WTC11 (cell line): ENCODE results near the gene C11orf54. TPM values are rescaled to one million over a fixed set of nuclear protein-coding genes. Genes with fewer than 3 reads are reported as not detected.
A peak's percentile ranks its signal among the peaks of the same experiment; 100 is the strongest.

ENCODE experiments used
- ATAC-seq: fragments of 200-7000 bp; cut with Tn5 transposase; 2 replicates; pipeline ENCODE4 v1.10.0; 2021; ENCODE audit warnings: mild to moderate bottlenecking, moderate library complexity
- CTCF ChIA-PET: fragments of 300-600 bp; sonication (Branson Sonifier 250); formaldehyde crosslinking; loops from one replicate; lab custom pipeline; 2021; ENCODE audit warnings: antibody characterized with exemption; lab: Charles Lee
- POLR2A ChIA-PET: fragments of 350-600 bp; sonication (Branson Sonifier 250); formaldehyde crosslinking; loops from one replicate; lab custom pipeline; 2021; ENCODE audit warnings: antibody characterized with exemption; lab: Charles Lee
- DNase-seq: peaks from one replicate; pipeline ENCODE4 v3.0.0; 2021; ENCODE audit warnings: low spot score
- H3K27ac Mint-ChIP-seq: 2 replicates; pipeline ENCODE4 v1.8.0; 2021; ENCODE audit warnings: mixed read lengths
- H3K27me3 Mint-ChIP-seq: 2 replicates; pipeline ENCODE4 v1.8.0; 2021; ENCODE audit warnings: low read depth, mild to moderate bottlenecking, moderate library complexity, mixed read lengths
- H3K36me3 Mint-ChIP-seq: 2 replicates; pipeline ENCODE4 v1.8.0; 2021; ENCODE audit warnings: mixed read lengths
- H3K4me1 Mint-ChIP-seq: 2 replicates; pipeline ENCODE4 v1.8.0; 2022; ENCODE audit warnings: mixed read lengths
- H3K4me3 Mint-ChIP-seq: 2 replicates; pipeline ENCODE4 v1.8.0; 2021; ENCODE audit warnings: mild to moderate bottlenecking, moderate library complexity, mixed read lengths
- H3K9me3 Mint-ChIP-seq: 2 replicates; pipeline ENCODE4 v1.8.0; 2021; ENCODE audit warnings: mixed read lengths
- CREM ChIP-seq: sonication (generic); formaldehyde crosslinking; IDR thresholded peaks from 2 replicates; pipeline ENCODE4 v1.8.1; 2022; ENCODE audit warnings: mild to moderate bottlenecking, missing genetic modification reagents, moderate library complexity
- E2F1 ChIP-seq: sonication (generic); formaldehyde crosslinking; IDR thresholded peaks from 2 replicates; pipeline ENCODE4 v1.8.0; 2022; ENCODE audit warnings: mild to moderate bottlenecking, missing genetic modification reagents
- E2F4 ChIP-seq: sonication (generic); formaldehyde crosslinking; IDR thresholded peaks from 2 replicates; pipeline ENCODE4 v1.8.1; 2022; ENCODE audit warnings: low read depth, mild to moderate bottlenecking, moderate library complexity, missing genetic modification reagents, borderline replicate concordance
- EMX1 ChIP-seq: fragments of 250-450 bp; sonication (Bioruptor Pico); IDR thresholded peaks from 2 replicates; pipeline ENCODE4 v1.8.0; 2021; ENCODE audit warnings: mild to moderate bottlenecking
- FOXJ3 ChIP-seq: sonication (generic); formaldehyde crosslinking; IDR thresholded peaks from 2 replicates; pipeline ENCODE4 v1.9.0; 2021; ENCODE audit warnings: missing genetic modification reagents, mild to moderate bottlenecking, borderline replicate concordance
- FOXP1 ChIP-seq: sonication (generic); formaldehyde crosslinking; IDR thresholded peaks from 2 replicates; pipeline ENCODE4 v1.8.0; 2022; ENCODE audit warnings: missing genetic modification reagents, mild to moderate bottlenecking, moderate library complexity, borderline replicate concordance
- KAT7 ChIP-seq: sonication (generic); formaldehyde crosslinking; IDR thresholded peaks from 2 replicates; pipeline ENCODE4 v1.8.1; 2023; ENCODE audit warnings: missing genetic modification reagents, mild to moderate bottlenecking, borderline replicate concordance
- MLX ChIP-seq: sonication (generic); formaldehyde crosslinking; IDR thresholded peaks from 2 replicates; pipeline ENCODE4 v1.8.1; 2023; ENCODE audit warnings: mild to moderate bottlenecking, missing genetic modification reagents, moderate library complexity
- NFE2L1 ChIP-seq: sonication (generic); formaldehyde crosslinking; IDR thresholded peaks from 2 replicates; pipeline ENCODE4 v1.8.1; 2023; ENCODE audit warnings: missing genetic modification reagents
- NFYB ChIP-seq: sonication (generic); formaldehyde crosslinking; conservative IDR thresholded peaks from 2 replicates; pipeline ENCODE4 v1.8.0; 2022; ENCODE audit warnings: low read depth, missing genetic modification reagents
- NR3C1 ChIP-seq: sonication (generic); formaldehyde crosslinking; conservative IDR thresholded peaks from 2 replicates; pipeline ENCODE4 v1.8.1; 2023; ENCODE audit warnings: low read depth, mild to moderate bottlenecking, missing genetic modification reagents
- RELA ChIP-seq: sonication (generic); formaldehyde crosslinking; IDR thresholded peaks from 2 replicates; pipeline ENCODE4 v1.8.1; 2022; ENCODE audit warnings: missing genetic modification reagents, mild to moderate bottlenecking, borderline replicate concordance
- RORB ChIP-seq: fragments of 250-450 bp; sonication (Bioruptor Pico); IDR thresholded peaks from 2 replicates; pipeline ENCODE4 v1.9.0; 2021; ENCODE audit warnings: mild to moderate bottlenecking
- SMAD3 ChIP-seq: sonication (generic); formaldehyde crosslinking; IDR thresholded peaks from 2 replicates; pipeline ENCODE4 v1.8.0; 2022; ENCODE audit warnings: missing genetic modification reagents, mild to moderate bottlenecking, borderline replicate concordance
- SP1 ChIP-seq: sonication (generic); formaldehyde crosslinking; conservative IDR thresholded peaks from 2 replicates; pipeline ENCODE4 v1.8.1; 2022; ENCODE audit warnings: missing genetic modification reagents
- TCF7 ChIP-seq: sonication (generic); formaldehyde crosslinking; IDR thresholded peaks from 2 replicates; pipeline ENCODE4 v1.8.0; 2022; ENCODE audit warnings: mild to moderate bottlenecking, low read depth, missing genetic modification reagents, moderate library complexity
- TEAD4 ChIP-seq: sonication (generic); formaldehyde crosslinking; IDR thresholded peaks from 2 replicates; pipeline ENCODE4 v1.8.0; 2022; ENCODE audit warnings: mild to moderate bottlenecking, missing genetic modification reagents
- TP53 ChIP-seq: sonication (generic); formaldehyde crosslinking; IDR thresholded peaks from 2 replicates; pipeline ENCODE4 v1.8.1; 2023; ENCODE audit warnings: mild to moderate bottlenecking, missing genetic modification reagents
- ZNF138 ChIP-seq: sonication (generic); formaldehyde crosslinking; conservative IDR thresholded peaks from 2 replicates; pipeline ENCODE4 v1.8.1; 2022; ENCODE audit warnings: mild to moderate bottlenecking, moderate library complexity, missing genetic modification reagents
- ZNF263 ChIP-seq: sonication (generic); formaldehyde crosslinking; IDR thresholded peaks from 2 replicates; pipeline ENCODE4 v1.8.1; 2022; ENCODE audit warnings: low read depth, mild to moderate bottlenecking, moderate library complexity, missing genetic modification reagents
- ZNF416 ChIP-seq: fragments of 250-450 bp; sonication (Bioruptor Pico); IDR thresholded peaks from 2 replicates; pipeline ENCODE4 v1.9.0; 2021; ENCODE audit warnings: mild to moderate bottlenecking, inconsistent platforms
- ZNF425 ChIP-seq: fragments of 250-450 bp; sonication (Bioruptor Pico); conservative IDR thresholded peaks from 2 replicates; pipeline ENCODE4 v1.9.0; 2021; ENCODE audit warnings: mild to moderate bottlenecking
- ZNF671 ChIP-seq: fragments of 250-450 bp; sonication (Bioruptor Pico); IDR thresholded peaks from 2 replicates; pipeline ENCODE4 v1.8.0; 2021; ENCODE audit warnings: mild to moderate bottlenecking
- total RNA-seq: library from RNA; stranded (reverse); gene quantifications from 3 replicates; pipeline ENCODE4 v1.2.3, GENCODE V29; 2021
- TF ChIP-seq, protein P1 (sequence below): sonication (generic); formaldehyde crosslinking; IDR thresholded peaks from 2 replicates; pipeline ENCODE4 v1.8.1; 2023; ENCODE audit warnings: mild to moderate bottlenecking, missing genetic modification reagents

The C11orf54 gene
- total RNA-seq, 1 experiment from 2014 or later: 25.4 TPM

DNA sequence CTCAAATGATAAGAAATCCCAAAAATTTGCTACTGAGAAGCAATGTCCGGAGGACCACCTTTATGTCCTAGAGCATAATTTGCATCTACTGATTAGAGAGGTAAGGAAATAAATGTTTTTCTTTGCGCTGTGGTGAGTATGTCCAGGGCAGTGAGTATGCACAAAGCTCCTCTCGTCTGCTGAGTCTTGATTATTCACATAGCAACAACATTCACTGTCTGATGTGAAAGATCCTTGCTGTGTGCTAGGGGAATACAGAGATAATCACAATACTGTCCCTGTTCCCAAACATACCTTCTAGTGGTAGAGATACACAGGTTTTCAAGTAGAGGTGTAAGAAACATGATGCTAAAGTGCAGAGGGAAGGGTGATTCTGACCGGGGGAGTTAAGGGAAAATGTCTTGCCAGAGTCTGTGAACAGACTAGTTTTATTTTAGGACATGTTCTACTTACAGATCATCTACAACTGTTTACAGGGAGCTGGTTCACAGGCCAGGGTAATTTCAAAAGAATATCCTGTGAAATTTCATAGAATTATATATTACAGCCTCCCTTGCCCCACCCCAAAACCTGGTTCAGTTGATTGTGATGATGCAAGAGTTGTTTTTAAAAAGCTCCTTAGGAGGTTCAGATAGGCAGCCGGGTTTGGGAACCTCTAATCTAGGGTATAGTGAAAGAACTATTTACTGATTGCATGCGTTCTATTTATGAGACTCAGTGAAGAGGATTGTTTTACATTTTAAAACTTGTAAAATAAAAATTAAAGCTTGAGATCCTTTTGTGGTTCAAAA, 55.2 kb downstream of the C11orf54 start:
- Mint-ChIP-seq H3K36me3 (peaks cover 69% of the 10 kb centered on the region), H3K9me3 (no peaks in the 10 kb centered on the region), H3K27ac (peak overlapping the region; percentile 63; the same call in 1 of the 2 replicates), H3K27me3 (no peaks in the 10 kb centered on the region), H3K4me1 (no peaks in the 10 kb centered on the region), H3K4me3 (no peak overlapping the region)
- POLR2A ChIA-PET: no interaction called here
- DNase-seq (no peak), ATAC-seq (no peak)
- CTCF ChIA-PET: no interaction called here
- no peak for TF ChIP-seq FOXJ3

- CTCF ChIA-PET: no interaction called here
- Mint-ChIP-seq H3K4me1 (no peaks in the 10 kb centered on the region), H3K27ac (no peak overlapping the region), H3K27me3 (no peaks in the 10 kb centered on the region), H3K9me3 (no peaks in the 10 kb centered on the region), H3K4me3 (no peak overlapping the region), H3K36me3 (peaks cover 62% of the 10 kb centered on the region)
- ATAC-seq (no peak), DNase-seq (no peak)
- TF ChIP-seq ZNF138 (CRISPR knock-in tag) (no peak), KAT7 (CRISPR knock-in tag) (no peak), ZNF263 (CRISPR knock-in tag) (no peak), MLX (CRISPR knock-in tag) (no peak), SMAD3 (CRISPR knock-in tag) (no peak), NFE2L1 (CRISPR knock-in tag) (no peak), TCF7 (no peak), CREM (CRISPR knock-in tag) (no peak), E2F4 (CRISPR knock-in tag) (no peak)
- TF ChIP-seq, protein P1, sequence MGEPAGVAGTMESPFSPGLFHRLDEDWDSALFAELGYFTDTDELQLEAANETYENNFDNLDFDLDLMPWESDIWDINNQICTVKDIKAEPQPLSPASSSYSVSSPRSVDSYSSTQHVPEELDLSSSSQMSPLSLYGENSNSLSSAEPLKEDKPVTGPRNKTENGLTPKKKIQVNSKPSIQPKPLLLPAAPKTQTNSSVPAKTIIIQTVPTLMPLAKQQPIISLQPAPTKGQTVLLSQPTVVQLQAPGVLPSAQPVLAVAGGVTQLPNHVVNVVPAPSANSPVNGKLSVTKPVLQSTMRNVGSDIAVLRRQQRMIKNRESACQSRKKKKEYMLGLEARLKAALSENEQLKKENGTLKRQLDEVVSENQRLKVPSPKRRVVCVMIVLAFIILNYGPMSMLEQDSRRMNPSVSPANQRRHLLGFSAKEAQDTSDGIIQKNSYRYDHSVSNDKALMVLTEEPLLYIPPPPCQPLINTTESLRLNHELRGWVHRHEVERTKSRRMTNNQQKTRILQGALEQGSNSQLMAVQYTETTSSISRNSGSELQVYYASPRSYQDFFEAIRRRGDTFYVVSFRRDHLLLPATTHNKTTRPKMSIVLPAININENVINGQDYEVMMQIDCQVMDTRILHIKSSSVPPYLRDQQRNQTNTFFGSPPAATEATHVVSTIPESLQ: no peak
- POLR2A ChIA-PET: no interaction called here
Observed at GRCh38 chr11:93801366-93801765, 59.9 kb downstream of the C11orf54 start.

DNA sequence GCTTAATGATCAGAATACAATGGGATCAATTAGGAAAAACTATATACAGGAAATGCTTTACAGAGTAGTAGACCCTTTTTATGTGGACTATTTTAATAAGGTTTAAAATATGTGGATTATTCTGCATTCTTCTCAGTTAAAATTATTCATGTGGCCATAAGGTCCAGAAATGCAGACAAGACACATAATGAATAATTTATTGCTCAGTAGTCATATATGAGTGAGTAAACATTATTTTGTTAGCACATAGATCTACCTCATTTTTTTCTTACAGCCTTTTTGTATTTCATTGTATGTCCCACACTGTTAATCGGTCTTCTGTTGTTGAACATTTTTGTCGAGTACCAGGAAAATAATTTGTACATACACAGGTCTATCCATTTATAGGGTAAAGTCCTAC, 63.4 kb downstream of the C11orf54 start:
- H3K36me3 Mint-ChIP-seq: peaks cover 62% of the 10 kb centered on the region
- no peak overlapping the region for H3K27ac Mint-ChIP-seq
- ATAC-seq (no peak), DNase-seq (no peak)
- H3K4me1 Mint-ChIP-seq: no peaks in the 10 kb centered on the region
- H3K27me3 Mint-ChIP-seq: no peaks in the 10 kb centered on the region
- H3K9me3 Mint-ChIP-seq: no peaks in the 10 kb centered on the region
- ChIA-PET POLR2A (no interaction called here), CTCF (no interaction called here)
- H3K4me3 Mint-ChIP-seq: no peak overlapping the region
- TF ChIP-seq NR3C1 (no peak), SP1 (CRISPR knock-in tag) (no peak), ZNF671 (CRISPR knock-in tag) (no peak), EMX1 (CRISPR knock-in tag) (no peak), ZNF263 (CRISPR knock-in tag) (no peak), NFYB (CRISPR knock-in tag) (no peak), ZNF425 (no peak), TEAD4 (no peak), TP53 (CRISPR knock-in tag) (no peak), ZNF416 (no peak), E2F1 (CRISPR knock-in tag) (no peak), RORB (no peak), KAT7 (CRISPR knock-in tag) (no peak), RELA (no peak), SMAD3 (CRISPR knock-in tag) (no peak), FOXP1 (CRISPR knock-in tag) (no peak)
